22Rv1 (cell line): Measurements from ENCODE around the gene RBKS.

Experiments used
- ZFX ChIP-seq: fragments of 450-650 bp; IDR thresholded peaks from 2 replicates; pipeline ENCODE4 v1.6.1; 2017; ENCODE audit warnings: antibody characterized with exemption, borderline replicate concordance
- TF ChIP-seq, protein P1 (sequence below): fragments of 450-650 bp; IDR thresholded peaks from 2 replicates; pipeline ENCODE4 v1.5.1; 2017; ENCODE audit warnings: mild to moderate bottlenecking

DNA sequence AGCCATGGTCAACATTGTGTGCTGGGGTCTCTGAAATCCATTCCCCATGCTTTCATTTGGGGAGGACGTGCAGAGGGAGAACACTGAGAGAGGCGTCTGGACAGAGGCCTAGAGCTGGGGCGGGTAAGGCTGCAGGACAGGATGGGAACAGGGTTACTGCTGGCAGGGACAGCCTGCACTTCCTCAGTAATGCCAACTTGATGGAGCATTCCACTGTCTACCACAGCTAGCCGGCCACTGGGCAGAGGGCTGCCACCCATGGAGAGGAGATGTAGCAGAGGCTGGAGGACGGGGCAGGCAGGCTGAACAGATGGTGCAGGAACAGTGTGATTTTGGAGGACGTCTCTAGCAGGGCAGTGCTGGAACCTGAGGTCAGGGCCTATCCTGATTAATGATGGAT, 89.3 kb downstream of the RBKS start:
- TF ChIP-seq, protein P1, sequence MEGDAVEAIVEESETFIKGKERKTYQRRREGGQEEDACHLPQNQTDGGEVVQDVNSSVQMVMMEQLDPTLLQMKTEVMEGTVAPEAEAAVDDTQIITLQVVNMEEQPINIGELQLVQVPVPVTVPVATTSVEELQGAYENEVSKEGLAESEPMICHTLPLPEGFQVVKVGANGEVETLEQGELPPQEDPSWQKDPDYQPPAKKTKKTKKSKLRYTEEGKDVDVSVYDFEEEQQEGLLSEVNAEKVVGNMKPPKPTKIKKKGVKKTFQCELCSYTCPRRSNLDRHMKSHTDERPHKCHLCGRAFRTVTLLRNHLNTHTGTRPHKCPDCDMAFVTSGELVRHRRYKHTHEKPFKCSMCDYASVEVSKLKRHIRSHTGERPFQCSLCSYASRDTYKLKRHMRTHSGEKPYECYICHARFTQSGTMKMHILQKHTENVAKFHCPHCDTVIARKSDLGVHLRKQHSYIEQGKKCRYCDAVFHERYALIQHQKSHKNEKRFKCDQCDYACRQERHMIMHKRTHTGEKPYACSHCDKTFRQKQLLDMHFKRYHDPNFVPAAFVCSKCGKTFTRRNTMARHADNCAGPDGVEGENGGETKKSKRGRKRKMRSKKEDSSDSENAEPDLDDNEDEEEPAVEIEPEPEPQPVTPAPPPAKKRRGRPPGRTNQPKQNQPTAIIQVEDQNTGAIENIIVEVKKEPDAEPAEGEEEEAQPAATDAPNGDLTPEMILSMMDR = no peak
- TF ChIP-seq ZFX = no peak
